Measurements from ENCODE around the gene SCUBE3.

The SCUBE3 gene

GRCh38 chr6:35208419-35208818 lies 5.3 kb upstream of the SCUBE3 start:
- H3K4me3 ChIP-seq (ENCODE audit: low read length) = no peak overlapping the region
- no peak for TF ChIP-seq CTCF (conservative IDR thresholded peaks at IDR 0.05; ENCODE audit: low read depth, low read length)
- DNase-seq (ENCODE audit: low read depth) = no peak

GRCh38 chr6:35209081-35209480 lies 4.7 kb upstream of the SCUBE3 start:
- H3K4me3 ChIP-seq (ENCODE audit: low read length) = no peak overlapping the region
- DNase-seq (ENCODE audit: low read depth) = no peak
- TF ChIP-seq CTCF (conservative IDR thresholded peaks at IDR 0.05; ENCODE audit: low read depth, low read length) = no peak

GRCh38 chr6:35209622-35210247 lies 4.0 kb upstream of the SCUBE3 start:
- DNase-seq (ENCODE audit: low read depth) = no peak
- no peak overlapping the region for H3K4me3 ChIP-seq (ENCODE audit: low read length)
- no peak for TF ChIP-seq CTCF (conservative IDR thresholded peaks at IDR 0.05; ENCODE audit: low read depth, low read length)

- H3K4me3 ChIP-seq (ENCODE audit: low read length) = peak overlapping the region; percentile 51
- DNase-seq (ENCODE audit: low read depth) = no peak
- no peak for TF ChIP-seq CTCF (conservative IDR thresholded peaks at IDR 0.05; ENCODE audit: low read depth, low read length)
Observed at GRCh38 chr6:35213298-35213791, 411 bp upstream of the SCUBE3 start.

GRCh38 chr6:35214869-35215664 lies 1.3 kb downstream of the SCUBE3 start:
- no peak for TF ChIP-seq CTCF (conservative IDR thresholded peaks at IDR 0.05; ENCODE audit: low read depth, low read length)
- H3K4me3 ChIP-seq (ENCODE audit: low read length) = peak overlapping the region; percentile 37
- DNase-seq (ENCODE audit: low read depth) = no peak

GRCh38 chr6:35215665-35216411 lies 2.1 kb downstream of the SCUBE3 start:
- DNase-seq (ENCODE audit: low read depth) = no peak
- H3K4me3 ChIP-seq (ENCODE audit: low read length) = no peak overlapping the region
- no peak for TF ChIP-seq CTCF (conservative IDR thresholded peaks at IDR 0.05; ENCODE audit: low read depth, low read length)
